Left ventricle myocardium inferior (tissue), 1 donor: ENCODE data around the gene TMX3. TPM values are rescaled to one million over a fixed set of nuclear protein-coding genes. Genes with fewer than 3 reads are reported as not detected.

Experiments
- DNase-seq: peaks from one replicate; pipeline ENCODE4 v3.0.0-alpha.2; 2020
- H3K27ac ChIP-seq: fragments of 200-600 bp; replicated peaks from 2 replicates; pipeline ENCODE4 v1.8.0; 2021
- H3K27me3 ChIP-seq: fragments of 200-600 bp; 2 replicates; pipeline ENCODE4 v1.8.0; 2021; ENCODE audit warnings: low read depth
- H3K36me3 ChIP-seq: fragments of 200-600 bp; 2 replicates; pipeline ENCODE4 v1.8.0; 2021
- H3K4me1 ChIP-seq: fragments of 200-600 bp; 2 replicates; pipeline ENCODE4 v1.8.0; 2021
- H3K4me3 ChIP-seq: fragments of 200-600 bp; 2 replicates; pipeline ENCODE4 v1.8.0; 2021; ENCODE audit warnings: mild to moderate bottlenecking, moderate library complexity
- H3K9me3 ChIP-seq: fragments of 200-600 bp; replicated peaks from 2 replicates; pipeline ENCODE4 v1.8.0; 2021
- CTCF ChIP-seq: fragments of 200-600 bp; IDR thresholded peaks from 2 replicates; pipeline ENCODE4 v1.8.0; 2021; ENCODE audit warnings: antibody characterized with exemption, mild to moderate bottlenecking, borderline replicate concordance
- intact Hi-C: fragments of 100-400 bp; cut with micrococcal nuclease; formaldehyde crosslinking; loops from one replicate; pipeline ENCODE4 v1.11.0; 2022
- total RNA-seq: library from RNA; stranded (reverse); fragmentation: NEBNext Ultra II Directional; extraction: Animal tissue kit (Norgen Biotek cat#: 25700); gene quantifications from one replicate; pipeline ENCODE4 v1.2.1, GENCODE V29; 2021
- donor health status: DM: no; HTN: yes; CAD: no; lungs with severe emphysema.

The TMX3 gene
- total RNA-seq, 1 donor from 2014 or later = 26.3 TPM

- Histone ChIP-seq H3K36me3 (peaks cover 38% of the 10 kb centered on the region), H3K4me3 (peak overlapping the region; percentile 99), H3K4me1 (peaks cover 57% of the 10 kb centered on the region), H3K27me3 (no peaks in the 10 kb centered on the region), H3K9me3 (no peaks in the 10 kb centered on the region), H3K27ac (peak overlapping the region; percentile 90)
- intact Hi-C loops = no loop called here
- TF ChIP-seq CTCF = no peak
- no peak for DNase-seq
These were observed 1.1 kb downstream of the TMX3 start for GRCh38 chr18:68713796-68714195.

GRCh38 chr18:68713131-68713530 lies 1.8 kb downstream of the TMX3 start:
- Histone ChIP-seq H3K27me3 (no peaks in the 10 kb centered on the region), H3K9me3 (no peaks in the 10 kb centered on the region), H3K4me1 (peaks cover 63% of the 10 kb centered on the region), H3K27ac (no peak overlapping the region), H3K36me3 (peaks cover 45% of the 10 kb centered on the region), H3K4me3 (peak overlapping the region; percentile 99)
- intact Hi-C loops = no loop called here
- TF ChIP-seq CTCF = no peak
- DNase-seq = no peak

GRCh38 chr18:68707646-68708045 lies 7.3 kb downstream of the TMX3 start:
- peaks cover 57% of the 10 kb centered on the region for H3K4me1 ChIP-seq
- intact Hi-C loops = no loop called here
- H3K9me3 ChIP-seq = no peaks in the 10 kb centered on the region
- H3K27me3 ChIP-seq = no peaks in the 10 kb centered on the region
- DNase-seq = no peak
- TF ChIP-seq CTCF = no peak
- no peak overlapping the region for H3K4me3 ChIP-seq
- H3K27ac ChIP-seq = no peak overlapping the region
- H3K36me3 ChIP-seq = peaks cover 77% of the 10 kb centered on the region

DNA sequence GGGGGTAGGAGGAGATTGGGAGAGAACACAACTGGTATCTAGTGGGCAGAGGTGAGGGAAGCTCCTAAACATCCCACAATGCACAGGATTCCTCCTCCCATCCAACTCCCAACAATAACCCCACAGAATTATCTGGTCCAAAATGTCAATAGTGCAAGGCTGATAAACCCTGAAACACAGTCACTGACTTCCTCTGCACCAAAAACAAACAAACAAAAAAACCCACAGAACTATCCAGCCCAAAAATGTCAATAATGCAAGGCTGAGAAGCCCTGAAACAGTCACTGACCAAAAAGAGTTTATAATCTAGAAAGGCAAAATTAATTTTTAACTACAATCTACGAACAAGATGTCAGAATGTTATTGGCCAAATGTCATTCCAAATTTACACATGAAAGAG lies 9.8 kb downstream of the TMX3 start:
- H3K36me3 ChIP-seq = peaks cover 67% of the 10 kb centered on the region
- intact Hi-C loops = no loop called here

GRCh38 chr18:68703326-68703725 lies 11.6 kb downstream of the TMX3 start:
- no peak for TF ChIP-seq CTCF
- H3K27me3 ChIP-seq = no peaks in the 10 kb centered on the region

More for the DNA sequence above, 9.8 kb downstream of the TMX3 start:
- no peak overlapping the region for H3K4me3 ChIP-seq
- no peak for TF ChIP-seq CTCF
- no peaks in the 10 kb centered on the region for H3K27me3 ChIP-seq
- H3K4me1 ChIP-seq = peaks cover 42% of the 10 kb centered on the region
- no peaks in the 10 kb centered on the region for H3K9me3 ChIP-seq
- H3K27ac ChIP-seq = no peak overlapping the region
- DNase-seq = no peak

GRCh38 chr18:68701353-68701752 lies 13.6 kb downstream of the TMX3 start:
- H3K4me3 ChIP-seq = no peak overlapping the region
- no peak for TF ChIP-seq CTCF
- H3K27ac ChIP-seq = no peak overlapping the region
- peaks cover 47% of the 10 kb centered on the region for H3K36me3 ChIP-seq
- H3K27me3 ChIP-seq = no peaks in the 10 kb centered on the region
- H3K4me1 ChIP-seq = peaks cover 16% of the 10 kb centered on the region
- intact Hi-C loops = no loop called here
- no peaks in the 10 kb centered on the region for H3K9me3 ChIP-seq
- DNase-seq = no peak

More at GRCh38 chr18:68703326-68703725, 11.6 kb downstream of the TMX3 start:
- no peaks in the 10 kb centered on the region for H3K9me3 ChIP-seq
- no peak overlapping the region for H3K27ac ChIP-seq
- intact Hi-C loops = no loop called here
- peaks cover 49% of the 10 kb centered on the region for H3K36me3 ChIP-seq
- peaks cover 33% of the 10 kb centered on the region for H3K4me1 ChIP-seq
- DNase-seq = no peak
- no peak overlapping the region for H3K4me3 ChIP-seq
